Astrocyte of the spinal cord (primary cell): ENCODE data around the gene PGM1.

Source experiments
- DNase-seq: peaks from one replicate; pipeline ENCODE4 v3.0.0; 2011; ENCODE audit warnings: low read depth, low spot score
- H3K4me3 ChIP-seq: 2 replicates; pipeline ENCODE4 v1.5.1; 2011; ENCODE audit warnings: low read depth, mild to moderate bottlenecking, low read length, moderate library complexity
- CTCF ChIP-seq: IDR thresholded peaks from 2 replicates; pipeline ENCODE4 v1.5.1; 2012; ENCODE audit warnings: low read depth, mild to moderate bottlenecking, low read length, inconsistent platforms
- in situ Hi-C: cut with HindIII; loops from 2 replicates; pipeline ENCODE4 v1.10.0; 2017; ENCODE audit warnings: low sequenced_read_pairs

PGM1 gene

DNA sequence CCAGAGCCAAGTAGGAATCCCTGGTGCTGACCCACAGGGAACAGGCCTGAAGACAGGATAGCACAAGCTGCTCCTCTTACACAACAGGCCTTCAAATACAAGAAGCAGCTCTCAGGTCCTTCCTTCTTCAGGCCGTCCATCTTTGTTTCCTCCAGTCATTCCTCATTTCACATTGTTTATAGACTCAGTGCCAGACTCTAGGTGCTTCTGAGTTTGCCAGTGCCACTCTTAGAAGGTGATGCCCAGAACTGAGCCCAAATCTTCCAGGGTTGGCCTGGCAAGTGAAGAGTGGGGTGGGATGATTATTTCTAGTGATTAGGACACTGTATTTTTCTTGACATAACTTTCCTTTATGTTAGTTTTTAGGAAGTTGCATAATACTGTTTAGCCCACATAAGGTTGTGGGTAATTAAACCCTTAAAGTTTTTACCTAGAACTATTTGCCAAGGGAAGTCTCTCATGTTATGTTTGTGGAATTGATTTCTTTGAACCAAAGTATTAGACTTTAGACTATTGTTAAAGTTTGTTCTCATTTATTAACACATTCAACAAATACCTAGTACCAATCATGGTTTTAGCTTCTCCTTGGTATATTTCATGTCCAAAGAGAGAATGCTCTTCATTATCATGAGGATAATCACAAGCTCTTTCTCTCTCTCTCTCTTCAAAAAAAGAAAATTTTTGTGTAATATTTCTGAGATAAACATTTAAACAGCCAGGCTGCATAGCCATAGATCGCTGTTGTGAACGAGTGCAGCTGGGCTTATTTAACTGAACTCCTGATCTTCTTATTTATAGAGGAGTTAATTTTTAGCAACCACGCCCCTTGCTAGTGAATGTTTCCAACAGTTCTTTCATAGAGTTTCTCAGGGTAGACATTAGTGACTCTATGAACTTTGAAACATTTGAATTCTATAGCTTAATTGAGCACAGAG is 47.7 kb downstream of the PGM1 start:
- H3K4me3 ChIP-seq, result no peak overlapping the region
- TF ChIP-seq CTCF, result no peak
- in situ Hi-C loops, result no loop called here
- no peak for DNase-seq

- H3K4me3 ChIP-seq, result no peak overlapping the region
- no peak for DNase-seq
- TF ChIP-seq CTCF, result no peak
- in situ Hi-C loops, result no loop called here
Measured at GRCh38 chr1:63641615-63642014, 48.4 kb downstream of the PGM1 start.

GRCh38 chr1:63642901-63643300 is 49.7 kb downstream of the PGM1 start:
- DNase-seq, result no peak
- TF ChIP-seq CTCF, result no peak
- H3K4me3 ChIP-seq, result no peak overlapping the region
- in situ Hi-C loops, result no loop called here

DNA sequence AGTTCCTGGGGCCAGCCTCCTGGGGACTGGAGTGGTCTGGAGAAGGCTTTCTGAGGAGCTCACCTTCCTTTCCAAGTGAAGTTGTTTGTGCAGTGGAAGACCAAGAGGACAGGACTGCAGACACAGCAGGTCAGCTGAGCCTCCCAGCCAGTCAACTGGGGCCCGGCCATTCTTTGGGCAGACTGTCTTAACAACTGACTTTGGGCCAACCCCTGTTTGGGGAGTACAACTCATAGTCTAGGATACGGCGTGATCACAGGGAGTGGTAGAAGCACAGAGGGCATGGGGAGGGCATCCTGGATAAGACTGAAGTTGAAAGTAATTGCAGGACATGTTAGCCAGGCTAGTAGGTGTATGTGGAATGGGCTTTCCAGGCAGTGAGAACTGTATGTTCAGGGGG is 50.3 kb downstream of the PGM1 start:
- TF ChIP-seq CTCF, result no peak
- in situ Hi-C loops, result no loop called here
- H3K4me3 ChIP-seq, result no peak overlapping the region
- no peak for DNase-seq

- no peak for TF ChIP-seq CTCF
- no peak overlapping the region for H3K4me3 ChIP-seq
- in situ Hi-C loops, result no loop called here
- no peak for DNase-seq
Measured at GRCh38 chr1:63643926-63644325, 50.7 kb downstream of the PGM1 start.

DNA sequence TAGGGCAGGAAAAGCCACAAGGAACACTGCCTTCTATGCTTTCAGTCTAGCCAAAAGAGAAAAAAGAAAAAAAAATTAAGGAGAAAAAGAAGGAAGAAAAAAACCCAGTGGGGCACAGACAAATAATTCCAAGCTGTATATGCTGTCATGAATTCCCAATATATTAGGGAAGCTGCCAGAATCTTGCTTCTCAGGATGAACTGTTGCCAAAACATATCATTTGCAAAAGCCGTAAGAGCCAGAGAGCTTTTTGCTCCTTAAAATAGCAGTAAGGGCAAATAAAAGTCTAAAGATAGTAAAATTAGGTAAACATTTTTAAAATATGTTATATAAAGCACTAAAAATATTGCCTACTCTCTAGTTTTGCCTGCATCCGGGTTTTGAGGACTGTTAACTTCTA is 52.1 kb downstream of the PGM1 start:
- in situ Hi-C loops, result no loop called here
- H3K4me3 ChIP-seq, result no peak overlapping the region
- DNase-seq, result no peak
- no peak for TF ChIP-seq CTCF
